H1 (cell line): Measurements from ENCODE around the gene LRBA. TPM values are rescaled to one million over a fixed set of nuclear protein-coding genes. Genes with fewer than 3 reads are reported as not detected.

Source experiments
- CTCF ChIA-PET: fragments of 300-600 bp; sonication (Branson Sonifier 250); formaldehyde crosslinking; loops from one replicate; lab custom pipeline; 2021; ENCODE audit not compliant: partially characterized antibody; lab: Charles Lee
- POLR2A ChIA-PET: fragments of 300-600 bp; sonication (Branson Sonifier 250); formaldehyde crosslinking; loops from one replicate; lab custom pipeline; 2021; ENCODE audit warnings: inconsistent platforms; ENCODE audit not compliant: partially characterized antibody; lab: Charles Lee
- DNase-seq, 2 experiments: peaks; one replicate each; pipeline versions ENCODE4 v3.0.0 to v3.0.0-alpha.2; 2010 to 2022; ENCODE audit warnings: low spot score in 2 of 2, low read depth in 1 of 2, mixed read lengths in 1 of 2
- FAIRE-seq: peaks from 2 replicates; lab custom pipeline; 2011; peaks lifted over from hg19 to GRCh38; lab: Jason Lieb, UNC
- H2AFZ ChIP-seq: 2 replicates; pipeline ENCODE4 v1.8.1; 2012; ENCODE audit warnings: low read length, inconsistent platforms
- H2AK5ac ChIP-seq: 2 replicates; pipeline ENCODE4 v1.6.1; 2013; ENCODE audit warnings: low read depth, low read length
- H2BK120ac ChIP-seq: replicated peaks from 2 replicates; pipeline ENCODE3; 2013; ENCODE audit warnings: low read depth, low read length, inconsistent platforms
- H2BK12ac ChIP-seq: 2 replicates; pipeline ENCODE4 v1.6.1; 2013; ENCODE audit warnings: low read depth, low read length
- H2BK15ac ChIP-seq: 2 replicates; pipeline ENCODE4 v1.6.1; 2013; ENCODE audit warnings: low read length
- H2BK20ac ChIP-seq: 2 replicates; pipeline ENCODE4 v1.6.1; 2013; ENCODE audit warnings: low read length
- H2BK5ac ChIP-seq: 2 replicates; pipeline ENCODE4 v1.6.1; 2013; ENCODE audit warnings: low read depth, low read length
- H3K14ac ChIP-seq: 2 replicates; pipeline ENCODE4 v1.6.1; 2013; ENCODE audit warnings: inconsistent platforms; ENCODE audit not compliant: insufficient read length
- H3K18ac ChIP-seq: 2 replicates; pipeline ENCODE4 v1.6.1; 2013; ENCODE audit warnings: low read length; ENCODE audit errors: extremely low read depth
- H3K23ac ChIP-seq: 2 replicates; pipeline ENCODE4 v1.6.1; 2013; ENCODE audit warnings: inconsistent platforms; ENCODE audit not compliant: insufficient read length
- H3K23me2 ChIP-seq: 2 replicates; pipeline ENCODE4 v1.6.1; 2013; ENCODE audit warnings: low read depth, low read length
- H3K27ac ChIP-seq: 2 replicates; pipeline ENCODE4 v1.6.1; 2011; ENCODE audit warnings: low read depth, low read length, inconsistent platforms
- H3K27me3 ChIP-seq, 4 experiments: replicated peaks in 1 of 4; 1 replicate in 1 of 4; 2 replicates in 3 of 4; pipeline versions ENCODE4 v1.6.1 to v1.8.1; 2011 to 2013; ENCODE audit warnings: low read length in 3 of 4, mild to moderate bottlenecking in 3 of 4, inconsistent platforms in 2 of 4, mixed read lengths in 2 of 4, moderate library complexity in 1 of 4; ENCODE audit not compliant: control insufficient read depth in 3 of 4, insufficient read depth in 3 of 4; ENCODE audit errors: extremely low read depth in 1 of 4
- H3K36me3 ChIP-seq, 4 experiments: 2 replicates each; pipeline versions ENCODE4 v1.6.1 to v1.8.1; 2011 to 2013; ENCODE audit warnings: mild to moderate bottlenecking in 4 of 4, low read length in 3 of 4, moderate library complexity in 2 of 4, control low read depth in 1 of 4, inconsistent platforms in 1 of 4; ENCODE audit not compliant: insufficient read depth in 4 of 4, control insufficient read depth in 2 of 4
- H3K4ac ChIP-seq: replicated peaks from 2 replicates; pipeline ENCODE3; 2013; ENCODE audit warnings: low read length, low read depth, mixed read lengths, inconsistent platforms; ENCODE audit not compliant: insufficient read length
- H3K4me1 ChIP-seq, 4 experiments: replicated peaks in 1 of 4; 1 replicate in 1 of 4; 2 replicates in 3 of 4; pipeline versions ENCODE4 v1.6.1 to v1.8.1; 2011 to 2013; ENCODE audit warnings: low read length in 3 of 4, inconsistent platforms in 2 of 4, mixed read lengths in 1 of 4; ENCODE audit not compliant: insufficient read depth in 4 of 4, control insufficient read depth in 3 of 4
- H3K4me2 ChIP-seq, 2 experiments: 2 replicates each; pipeline versions ENCODE4 v1.6.1 to v1.8.1; 2011 to 2013; ENCODE audit warnings: low read depth in 2 of 2, low read length in 2 of 2, control low read depth in 1 of 2, inconsistent platforms in 1 of 2, mild to moderate bottlenecking in 1 of 2; ENCODE audit not compliant: insufficient read depth in 1 of 2
- H3K4me3 ChIP-seq, 4 experiments: fragments of 200-600, 300-600 bp in 1 of 4; sonication (generic), shearing (Covaris generic), sonication (Bioruptor Twin) in 1 of 4; 2 replicates each; pipeline versions ENCODE4 v1.5.1 to v1.8.1; 2011 to 2016; ENCODE audit warnings: low read length in 4 of 4, low read depth in 3 of 4, control low read depth in 2 of 4, inconsistent platforms in 2 of 4, mild to moderate bottlenecking in 2 of 4, mixed read lengths in 1 of 4, moderate library complexity in 1 of 4; ENCODE audit not compliant: insufficient read depth in 2 of 4; ENCODE audit errors: extremely low read depth in 1 of 4
- H3K56ac ChIP-seq: replicated peaks from 2 replicates; pipeline ENCODE3; 2013; ENCODE audit warnings: low read depth, mild to moderate bottlenecking, mixed read lengths, low read length, inconsistent platforms; ENCODE audit not compliant: insufficient read length
- H3K79me1 ChIP-seq: 2 replicates; pipeline ENCODE4 v1.6.1; 2013; ENCODE audit warnings: low read depth, low read length, control low read depth
- H3K79me2 ChIP-seq, 2 experiments: 2 replicates each; pipeline versions ENCODE4 v1.6.1 to v1.8.1; 2012 to 2013; ENCODE audit warnings: low read length in 2 of 2, mild to moderate bottlenecking in 2 of 2, inconsistent platforms in 1 of 2; ENCODE audit not compliant: insufficient read depth in 2 of 2, control insufficient read depth in 1 of 2
- H3K9ac ChIP-seq, 4 experiments: replicated peaks in 1 of 4; 1 replicate in 1 of 4; 2 replicates in 3 of 4; pipeline versions ENCODE4 v1.6.1 to v1.8.1; 2011 to 2013; ENCODE audit warnings: low read depth in 3 of 4, low read length in 3 of 4, control low read depth in 2 of 4, mild to moderate bottlenecking in 2 of 4, moderate library complexity in 2 of 4, inconsistent platforms in 1 of 4; ENCODE audit errors: extremely low read depth in 1 of 4
- H3K9me3 ChIP-seq, 2 experiments: 2 replicates each; pipeline versions ENCODE4 v1.6.1 to v1.8.1; 2012 to 2013; ENCODE audit warnings: mild to moderate bottlenecking in 2 of 2, moderate library complexity in 2 of 2, control low read depth in 1 of 2, inconsistent platforms in 1 of 2, low read depth in 1 of 2, low read length in 1 of 2, mixed read lengths in 1 of 2; ENCODE audit not compliant: insufficient read depth in 2 of 2
- H4K20me1 ChIP-seq, 2 experiments: replicated peaks in 1 of 2; 2 replicates each; pipeline versions ENCODE3 to v1.8.1; 2011 to 2013; ENCODE audit warnings: inconsistent platforms in 2 of 2, low read length in 2 of 2, mild to moderate bottlenecking in 1 of 2; ENCODE audit not compliant: insufficient read depth in 2 of 2, control insufficient read depth in 1 of 2
- H4K5ac ChIP-seq: 2 replicates; pipeline ENCODE4 v1.6.1; 2013; ENCODE audit warnings: low read length, low read depth, mixed read lengths, inconsistent platforms; ENCODE audit not compliant: insufficient read length
- H4K8ac ChIP-seq: 2 replicates; pipeline ENCODE4 v1.8.0; 2013; ENCODE audit warnings: mild to moderate bottlenecking, moderate library complexity, low read length, inconsistent platforms; ENCODE audit not compliant: insufficient read depth; ENCODE audit errors: extremely low read depth
- H4K91ac ChIP-seq: replicated peaks from 2 replicates; pipeline ENCODE3; 2013; ENCODE audit warnings: low read length, mixed read lengths, inconsistent platforms; ENCODE audit not compliant: insufficient read length
- ASH2L ChIP-seq: fragments of 200-600, 300-600 bp; sonication (generic); IDR thresholded peaks from one replicate; pipeline ENCODE4 v1.7.1; 2017; ENCODE audit warnings: low read length
- BACH1 ChIP-seq: IDR thresholded peaks from 2 replicates; pipeline ENCODE4 v1.6.1; 2012; ENCODE audit warnings: low read length, improper control_type of control experiment
- E2F6 ChIP-seq: IDR thresholded peaks from 2 replicates; pipeline ENCODE4 v1.6.1; 2012; ENCODE audit warnings: inconsistent platforms
- KDM4A ChIP-seq: IDR thresholded peaks from one replicate; pipeline ENCODE4 v1.7.1; 2012; ENCODE audit warnings: low read depth, mild to moderate bottlenecking, moderate library complexity, low read length, inconsistent platforms; ENCODE audit not compliant: severe bottlenecking
- MAX ChIP-seq: IDR thresholded peaks from 2 replicates; pipeline ENCODE4 v1.6.1; 2012; ENCODE audit warnings: inconsistent platforms
- NRF1 ChIP-seq: IDR thresholded peaks from 2 replicates; pipeline ENCODE4 v1.6.1; 2011; ENCODE audit warnings: mild to moderate bottlenecking, low read depth, low read length, improper control_type of control experiment
- PHF8 ChIP-seq: fragments of 200-600 bp; sonication (generic); conservative IDR thresholded peaks from 2 replicates; pipeline ENCODE4 v1.7.1; 2012; ENCODE audit warnings: low read depth, mild to moderate bottlenecking, inconsistent platforms, low read length, moderate library complexity
- POLR2AphosphoS5 ChIP-seq: IDR thresholded peaks from 2 replicates; pipeline ENCODE4 v1.6.1; 2011; ENCODE audit warnings: low read depth, low read length
- POU5F1 ChIP-seq: IDR thresholded peaks from 2 replicates; pipeline ENCODE4 v1.6.1; 2011; ENCODE audit warnings: low read depth, mild to moderate bottlenecking, low read length, moderate library complexity
- RNF2 ChIP-seq: fragments of 200-900, 300-1000 bp; sonication (generic); IDR thresholded peaks from 2 replicates; pipeline ENCODE4 v1.7.1; 2016; ENCODE audit warnings: borderline replicate concordance, low read depth, mild to moderate bottlenecking, antibody characterized with exemption, low read length; ENCODE audit not compliant: poor library complexity, severe bottlenecking; ENCODE audit errors: missing control alignments
- SP1 ChIP-seq: IDR thresholded peaks from 2 replicates; pipeline ENCODE4 v1.6.1; 2011; ENCODE audit warnings: low read depth, low read length
- SP2 ChIP-seq: IDR thresholded peaks from 2 replicates; pipeline ENCODE4 v1.6.1; 2012; ENCODE audit warnings: mild to moderate bottlenecking, low read length, inconsistent platforms
- SP4 ChIP-seq: IDR thresholded peaks from 2 replicates; pipeline ENCODE4 v1.6.1; 2012; ENCODE audit warnings: low read length, inconsistent platforms
- SUZ12 ChIP-seq: fragments of 200-600 bp; sonication (generic); IDR thresholded peaks from 2 replicates; pipeline ENCODE4 v1.6.1; 2012; ENCODE audit warnings: mild to moderate bottlenecking, inconsistent platforms, low read length, moderate library complexity, mixed read lengths
- WGBS, 2 experiments: shearing (Covaris generic) in 1 of 2; methylation state at CpG; one replicate each; pipeline versions ENCODE4 v1.1.6 to v1.1.7; 2013 to 2015; ENCODE audit warnings: low lambda C conversion rate in 2 of 2, mixed read lengths in 2 of 2, inconsistent platforms in 1 of 2, low coverage in 1 of 2, missing lambda C conversion rate in 1 of 2; ENCODE audit not compliant: insufficient replicate concordance in 2 of 2, insufficient coverage in 1 of 2, insufficient read length in 1 of 2; ENCODE audit errors: extremely low coverage in 1 of 2, missing lambda C conversion rate in 1 of 2; 5-methylcytosine and 5-hydroxymethylcytosine counted together
- polyA plus RNA-seq, 7 experiments: library from polyadenylated mRNA; depleted of rRNA in 3 of 7; stranded (reverse) in 5 of 7; unstranded in 2 of 7; fragments of >200 nt in 5 of 7; fragments of 200-250 nt in 2 of 7; gene quantifications; 1 replicate in 5 of 7; 2 replicates in 1 of 7; 4 replicates in 1 of 7; pipeline versions ENCODE4 v1.2.1 to v1.2.3, GENCODE V29; 2011 to 2013; ENCODE audit warnings: missing spikeins in 2 of 7, mixed read lengths in 2 of 7
- total RNA-seq: library from RNA; stranded (reverse); fragmentation: NEBNext Ultra II Directional; extraction: Animal tissue kit (Norgen Biotek cat#: 25700); gene quantifications from 2 replicates; pipeline ENCODE4 v1.2.1, GENCODE V29; 2021

LRBA gene
- total and polyA plus RNA-seq, 2 of the 8 experiments (the other 6 are each of a cell fraction or from before 2014, with no cell fraction given), result 54.6 to 83.2 TPM

GRCh38 chr4:150939530-150939929 is 75.6 kb downstream of the LRBA start:
- H3K9me3 ChIP-seq, result no peaks in the 10 kb centered on the region
- H4K91ac ChIP-seq, result no peak overlapping the region
- no peak overlapping the region for H2AK5ac ChIP-seq
- H3K36me3 ChIP-seq, result no peaks in the 10 kb centered on the region
- H2AFZ ChIP-seq, result no peak overlapping the region
- no peak overlapping the region for H2BK15ac ChIP-seq
- no peak overlapping the region for H3K14ac ChIP-seq
- no peak overlapping the region for H3K27ac ChIP-seq
- WGBS, 2 experiments, result 89% methylated on average over 3 of the region's 3 CpGs; no CpG with 5 or more reads in 1 of the 2 experiments
- no peak for FAIRE-seq
- H3K27me3 ChIP-seq, result no peaks in the 10 kb centered on the region
- no peak overlapping the region for H2BK5ac ChIP-seq
- H4K5ac ChIP-seq, result no peak overlapping the region
- POLR2A ChIA-PET, result interaction anchor here (0.6 kb wide), 1 partner anchor 72 kb away, joined by 3 read pairs; no protein-coding TSS in a partner anchor
- H2BK12ac ChIP-seq, result no peak overlapping the region
- H3K4me2 ChIP-seq, result no peak overlapping the region
- peaks cover 0 to 74% of the 10 kb centered on the region in 2 experiments; a peak in 2 of 4 replicates for H3K79me2 ChIP-seq
- H3K18ac ChIP-seq, result no peak overlapping the region
- CTCF ChIA-PET, result no interaction called here
- no peak overlapping the region for H3K56ac ChIP-seq
- H4K20me1 ChIP-seq, result no peaks in the 10 kb centered on the region
- no peak overlapping the region for H3K4me3 ChIP-seq
- H3K23me2 ChIP-seq, result no peaks in the 10 kb centered on the region
- DNase-seq, result no peak
- no peak overlapping the region for H2BK120ac ChIP-seq
- H3K79me1 ChIP-seq, result no peaks in the 10 kb centered on the region; the same call in 1 of the 2 replicates
- no peak overlapping the region for H3K4ac ChIP-seq
- H3K23ac ChIP-seq, result no peak overlapping the region
- no peak overlapping the region for H4K8ac ChIP-seq
- H2BK20ac ChIP-seq, result no peak overlapping the region
- no peak overlapping the region for H3K9ac ChIP-seq
- peaks cover 2 to 4% (median 3%) of the 10 kb centered on the region in 4 experiments; a peak in 4 of 7 replicates for H3K4me1 ChIP-seq
- TF ChIP-seq ASH2L (no peak), KDM4A (no peak), BACH1 (no peak), POLR2AphosphoS5 (no peak), MAX (no peak), RNF2 (no peak), SP1 (no peak), NRF1 (no peak), SP2 (no peak), E2F6 (no peak), POU5F1 (no peak), PHF8 (no peak), SUZ12 (no peak), SP4 (no peak)
